ENCODE measurements around the gene DNAL1.

DNA sequence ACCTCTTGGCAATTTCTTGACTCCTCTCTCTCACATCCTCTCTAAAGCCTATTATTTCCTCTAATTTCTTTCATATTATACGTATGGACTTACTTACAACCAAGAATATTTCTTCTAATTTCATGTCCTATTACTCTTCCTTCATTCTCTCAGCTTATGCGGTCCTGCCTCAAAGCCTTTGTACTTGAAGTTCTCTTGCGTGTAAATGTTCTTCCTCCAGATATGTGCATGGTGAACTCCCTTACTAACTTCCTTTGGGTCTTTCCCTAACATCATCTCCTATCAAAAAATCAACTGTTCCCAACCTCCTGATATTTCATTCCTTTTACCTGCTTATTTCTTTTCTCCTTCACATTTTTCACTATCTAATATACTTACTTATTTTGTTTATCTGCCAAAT lies 23.1 kb downstream of the DNAL1 start:
- TF ChIP-seq, protein P1, sequence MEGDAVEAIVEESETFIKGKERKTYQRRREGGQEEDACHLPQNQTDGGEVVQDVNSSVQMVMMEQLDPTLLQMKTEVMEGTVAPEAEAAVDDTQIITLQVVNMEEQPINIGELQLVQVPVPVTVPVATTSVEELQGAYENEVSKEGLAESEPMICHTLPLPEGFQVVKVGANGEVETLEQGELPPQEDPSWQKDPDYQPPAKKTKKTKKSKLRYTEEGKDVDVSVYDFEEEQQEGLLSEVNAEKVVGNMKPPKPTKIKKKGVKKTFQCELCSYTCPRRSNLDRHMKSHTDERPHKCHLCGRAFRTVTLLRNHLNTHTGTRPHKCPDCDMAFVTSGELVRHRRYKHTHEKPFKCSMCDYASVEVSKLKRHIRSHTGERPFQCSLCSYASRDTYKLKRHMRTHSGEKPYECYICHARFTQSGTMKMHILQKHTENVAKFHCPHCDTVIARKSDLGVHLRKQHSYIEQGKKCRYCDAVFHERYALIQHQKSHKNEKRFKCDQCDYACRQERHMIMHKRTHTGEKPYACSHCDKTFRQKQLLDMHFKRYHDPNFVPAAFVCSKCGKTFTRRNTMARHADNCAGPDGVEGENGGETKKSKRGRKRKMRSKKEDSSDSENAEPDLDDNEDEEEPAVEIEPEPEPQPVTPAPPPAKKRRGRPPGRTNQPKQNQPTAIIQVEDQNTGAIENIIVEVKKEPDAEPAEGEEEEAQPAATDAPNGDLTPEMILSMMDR (IDR thresholded peaks at IDR 0.05), result no peak
- TF ChIP-seq NR2C2 (CRISPR knock-in tag; IDR thresholded peaks at IDR 0.05) (no peak), CREB1 (CRISPR knock-in tag; IDR thresholded peaks at IDR 0.05) (no peak), ZNF121 (CRISPR knock-in tag; IDR thresholded peaks at IDR 0.05) (no peak), ATF1 (CRISPR knock-in tag; IDR thresholded peaks at IDR 0.05) (no peak), FOXJ3 (CRISPR knock-in tag; IDR thresholded peaks at IDR 0.05; ENCODE audit: borderline replicate concordance) (no peak)
- TF ChIP-seq, protein P2, sequence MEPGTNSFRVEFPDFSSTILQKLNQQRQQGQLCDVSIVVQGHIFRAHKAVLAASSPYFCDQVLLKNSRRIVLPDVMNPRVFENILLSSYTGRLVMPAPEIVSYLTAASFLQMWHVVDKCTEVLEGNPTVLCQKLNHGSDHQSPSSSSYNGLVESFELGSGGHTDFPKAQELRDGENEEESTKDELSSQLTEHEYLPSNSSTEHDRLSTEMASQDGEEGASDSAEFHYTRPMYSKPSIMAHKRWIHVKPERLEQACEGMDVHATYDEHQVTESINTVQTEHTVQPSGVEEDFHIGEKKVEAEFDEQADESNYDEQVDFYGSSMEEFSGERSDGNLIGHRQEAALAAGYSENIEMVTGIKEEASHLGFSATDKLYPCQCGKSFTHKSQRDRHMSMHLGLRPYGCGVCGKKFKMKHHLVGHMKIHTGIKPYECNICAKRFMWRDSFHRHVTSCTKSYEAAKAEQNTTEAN (CRISPR knock-in tag; IDR thresholded peaks at IDR 0.05), result no peak
- TF ChIP-seq, protein P3, sequence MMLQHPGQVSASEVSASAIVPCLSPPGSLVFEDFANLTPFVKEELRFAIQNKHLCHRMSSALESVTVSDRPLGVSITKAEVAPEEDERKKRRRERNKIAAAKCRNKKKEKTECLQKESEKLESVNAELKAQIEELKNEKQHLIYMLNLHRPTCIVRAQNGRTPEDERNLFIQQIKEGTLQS (CRISPR knock-in tag; conservative IDR thresholded peaks at IDR 0.05), result no peak
- TF ChIP-seq, protein P4, sequence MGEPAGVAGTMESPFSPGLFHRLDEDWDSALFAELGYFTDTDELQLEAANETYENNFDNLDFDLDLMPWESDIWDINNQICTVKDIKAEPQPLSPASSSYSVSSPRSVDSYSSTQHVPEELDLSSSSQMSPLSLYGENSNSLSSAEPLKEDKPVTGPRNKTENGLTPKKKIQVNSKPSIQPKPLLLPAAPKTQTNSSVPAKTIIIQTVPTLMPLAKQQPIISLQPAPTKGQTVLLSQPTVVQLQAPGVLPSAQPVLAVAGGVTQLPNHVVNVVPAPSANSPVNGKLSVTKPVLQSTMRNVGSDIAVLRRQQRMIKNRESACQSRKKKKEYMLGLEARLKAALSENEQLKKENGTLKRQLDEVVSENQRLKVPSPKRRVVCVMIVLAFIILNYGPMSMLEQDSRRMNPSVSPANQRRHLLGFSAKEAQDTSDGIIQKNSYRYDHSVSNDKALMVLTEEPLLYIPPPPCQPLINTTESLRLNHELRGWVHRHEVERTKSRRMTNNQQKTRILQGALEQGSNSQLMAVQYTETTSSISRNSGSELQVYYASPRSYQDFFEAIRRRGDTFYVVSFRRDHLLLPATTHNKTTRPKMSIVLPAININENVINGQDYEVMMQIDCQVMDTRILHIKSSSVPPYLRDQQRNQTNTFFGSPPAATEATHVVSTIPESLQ (CRISPR knock-in tag; IDR thresholded peaks at IDR 0.05), result no peak
